NCI-H774 (cell line): ENCODE results near the gene PYCARD.
"Not testable (repeated sequence)": the region's sequence is repeated elsewhere in the genome, so short reads cannot be mapped to it uniquely, and the experiment has no call there.

Source experiments
- DNase-seq: peaks from one replicate; lab custom pipeline; 2025; lab: John Stamatoyannopoulos, UW

PYCARD gene

DNA sequence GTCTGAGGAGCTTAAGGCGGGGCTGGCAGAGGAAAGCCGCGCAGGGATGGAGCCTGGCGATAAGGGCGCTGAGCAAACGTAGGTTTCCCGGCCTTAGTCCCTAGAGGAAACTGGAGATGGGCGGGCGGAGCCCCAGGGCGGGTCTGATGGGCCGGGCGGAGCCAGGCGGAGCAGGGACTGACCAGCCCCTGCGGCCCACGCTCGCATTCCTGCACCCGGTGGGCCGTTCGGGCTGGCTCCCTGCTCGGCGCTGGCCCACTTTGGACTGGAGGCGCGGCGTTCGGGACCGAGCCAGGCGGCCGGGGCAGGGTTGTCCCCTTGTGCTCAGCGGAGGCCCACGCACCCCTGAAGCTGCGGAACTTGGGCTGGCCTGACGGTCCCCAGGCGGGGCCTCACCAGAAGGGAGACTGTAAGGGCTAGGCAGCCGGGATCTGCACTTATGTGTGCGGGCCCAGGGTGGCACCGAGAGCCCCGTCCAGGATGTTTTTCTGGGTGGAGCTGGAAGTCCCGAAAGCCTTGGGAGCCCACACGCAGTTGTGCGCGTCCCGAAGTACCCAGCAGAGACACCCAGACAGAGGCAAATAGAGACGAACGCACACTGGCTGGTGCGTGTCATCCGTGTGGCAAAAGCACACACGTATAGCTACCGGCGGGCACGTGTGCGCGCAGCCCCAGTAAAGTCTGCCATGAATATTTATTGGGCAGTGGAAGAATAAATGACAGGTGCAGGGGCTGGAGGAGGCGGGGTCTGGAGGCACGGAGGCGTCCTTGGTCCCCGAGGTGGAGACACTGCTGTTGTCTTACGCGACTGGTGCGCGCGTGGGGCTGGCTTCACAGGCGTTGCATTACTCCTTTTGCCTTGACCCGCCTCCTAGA lies 13.0 kb upstream of the PYCARD start:
- DNase-seq, result no peak

- DNase-seq, result no peak
Observed at GRCh38 chr16:31214708-31215286, 12.2 kb upstream of the PYCARD start.

DNA sequence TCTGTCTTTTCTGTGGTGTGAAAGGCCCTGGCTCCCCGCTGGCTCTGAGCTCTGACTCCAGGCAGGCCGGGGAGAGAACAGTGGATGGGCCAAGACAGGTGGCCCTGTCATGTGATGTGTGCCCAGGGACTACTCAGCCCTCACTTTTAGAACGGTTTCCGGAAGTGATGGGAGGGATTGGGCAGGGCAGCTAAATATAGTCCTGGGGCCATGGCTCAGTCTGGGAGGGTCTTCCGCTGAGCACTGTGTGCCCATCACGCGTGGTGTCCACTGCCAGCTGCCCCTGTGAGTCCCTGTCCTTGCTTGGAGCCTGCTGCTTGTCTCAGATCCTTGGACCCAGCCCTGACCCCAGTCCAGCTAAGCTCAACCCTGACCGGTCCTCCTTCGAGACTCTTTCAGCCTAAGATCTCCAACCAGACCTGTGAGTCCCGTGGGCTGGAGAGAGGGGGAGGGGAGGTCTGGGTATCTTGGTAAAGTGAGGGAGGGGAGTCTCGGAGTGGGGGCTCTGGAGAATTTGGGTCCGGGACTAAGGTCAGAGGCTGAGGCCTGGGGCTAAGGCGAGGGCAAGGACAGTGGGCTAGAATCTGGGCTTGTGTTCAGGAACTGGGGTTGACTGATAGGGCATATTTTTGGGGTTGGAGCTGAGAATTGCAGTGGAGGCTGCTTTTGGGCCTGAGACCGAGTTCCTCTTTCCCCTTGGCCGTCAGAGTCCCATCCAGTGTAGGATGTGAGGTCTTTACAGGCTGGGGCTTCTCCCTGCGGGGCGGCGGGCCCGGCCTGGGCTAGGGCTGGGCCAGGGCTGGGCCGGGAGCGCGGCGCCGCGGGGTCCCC lies 11.5 kb upstream of the PYCARD start, which contains the start of gene TRIM72:
TSS of gene TRIM72 (plus strand) at position 243 of the 831 bp plus-strand sequence. CDS start 620 bp downstream, outside the sequence.
- no peak for DNase-seq

GRCh38 chr16:31213342-31213741 lies 10.8 kb upstream of the PYCARD start:
- no peak for DNase-seq

DNA sequence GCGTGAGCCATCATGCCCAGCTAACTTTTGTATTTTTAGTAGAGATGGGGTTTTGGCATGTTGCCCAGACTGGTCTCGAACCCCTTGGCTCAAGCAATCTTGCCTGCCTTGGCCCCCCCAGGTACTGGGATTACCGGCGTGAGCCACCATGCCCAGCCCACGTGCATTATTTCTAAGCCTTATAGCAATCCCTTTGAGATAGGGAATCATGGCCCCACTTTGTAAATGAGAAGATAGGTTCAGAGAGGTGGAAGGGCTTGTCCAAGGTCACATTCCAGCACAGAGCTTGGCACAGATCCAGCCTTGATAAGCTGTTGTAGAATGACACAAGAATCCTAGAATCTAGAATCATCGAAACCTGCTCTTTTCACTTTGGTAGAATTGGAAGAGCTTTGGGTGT lies 4.2 kb upstream of the PYCARD start:
- no peak for DNase-seq

GRCh38 chr16:31204871-31205666 lies 2.5 kb upstream of the PYCARD start:
- no peak for DNase-seq

DNA sequence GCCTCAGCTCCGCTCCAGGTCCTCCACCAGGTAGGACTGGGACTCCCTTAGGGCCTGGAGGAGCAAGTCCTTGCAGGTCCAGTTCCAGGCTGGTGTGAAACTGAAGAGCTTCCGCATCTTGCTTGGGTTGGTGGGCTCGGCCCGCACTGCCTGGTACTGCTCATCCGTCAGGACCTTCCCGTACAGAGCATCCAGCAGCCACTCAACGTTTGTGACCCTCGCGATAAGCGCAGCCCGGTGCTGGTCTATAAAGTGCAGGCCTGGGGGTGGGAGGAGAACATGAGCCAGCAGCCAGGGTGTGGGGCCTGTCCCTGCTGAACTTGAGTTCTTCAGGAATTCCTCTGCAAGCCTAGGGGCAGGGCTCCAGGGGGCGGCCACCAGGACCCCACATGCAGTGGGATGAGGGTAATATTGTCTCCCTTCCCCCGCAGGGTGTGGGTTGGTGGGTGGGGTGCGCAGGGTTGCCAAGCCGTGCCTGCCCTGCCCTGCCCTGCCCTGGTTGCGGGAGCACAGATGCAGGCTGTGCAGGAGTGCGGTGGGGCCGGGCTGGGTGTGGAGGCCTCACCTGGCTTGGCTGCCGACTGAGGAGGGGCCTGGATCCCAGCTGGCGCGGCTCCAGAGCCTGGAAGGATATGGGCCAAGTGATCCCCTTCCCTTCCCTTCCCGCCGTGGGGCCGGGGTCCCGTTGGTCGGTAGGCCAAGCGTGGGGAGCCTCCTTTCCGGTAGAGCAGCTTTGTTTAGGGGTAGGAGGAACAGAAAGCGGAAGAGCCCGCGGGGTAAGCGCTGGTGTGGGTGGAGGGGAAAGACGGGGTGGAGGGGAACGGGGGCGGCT lies 762 bp downstream of the PYCARD start:
- no peak for DNase-seq

GRCh38 chr16:31200821-31201568 lies 1.6 kb downstream of the PYCARD start:
- no peak for DNase-seq

DNA sequence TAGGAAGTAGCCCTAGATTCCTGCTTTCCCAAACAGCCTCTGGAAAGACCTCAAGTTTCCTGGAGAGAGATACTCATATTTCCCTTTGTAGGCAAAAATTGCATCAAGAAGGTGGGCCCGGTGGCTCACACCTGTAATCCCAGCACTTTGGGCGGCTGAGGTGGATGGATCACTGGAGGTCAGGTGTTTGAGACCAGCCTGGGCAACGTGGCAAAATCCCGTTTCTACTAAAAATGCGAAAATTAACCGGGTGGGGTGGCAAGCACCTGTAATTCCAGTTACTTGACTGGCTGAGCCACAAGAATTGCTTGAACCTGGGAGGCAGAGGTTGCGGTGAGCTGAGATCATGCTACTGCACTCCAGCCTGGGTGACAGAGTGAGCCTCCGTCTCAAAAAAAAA lies 2.4 kb downstream of the PYCARD start:
- DNase-seq, result not testable (repeated sequence)

DNA sequence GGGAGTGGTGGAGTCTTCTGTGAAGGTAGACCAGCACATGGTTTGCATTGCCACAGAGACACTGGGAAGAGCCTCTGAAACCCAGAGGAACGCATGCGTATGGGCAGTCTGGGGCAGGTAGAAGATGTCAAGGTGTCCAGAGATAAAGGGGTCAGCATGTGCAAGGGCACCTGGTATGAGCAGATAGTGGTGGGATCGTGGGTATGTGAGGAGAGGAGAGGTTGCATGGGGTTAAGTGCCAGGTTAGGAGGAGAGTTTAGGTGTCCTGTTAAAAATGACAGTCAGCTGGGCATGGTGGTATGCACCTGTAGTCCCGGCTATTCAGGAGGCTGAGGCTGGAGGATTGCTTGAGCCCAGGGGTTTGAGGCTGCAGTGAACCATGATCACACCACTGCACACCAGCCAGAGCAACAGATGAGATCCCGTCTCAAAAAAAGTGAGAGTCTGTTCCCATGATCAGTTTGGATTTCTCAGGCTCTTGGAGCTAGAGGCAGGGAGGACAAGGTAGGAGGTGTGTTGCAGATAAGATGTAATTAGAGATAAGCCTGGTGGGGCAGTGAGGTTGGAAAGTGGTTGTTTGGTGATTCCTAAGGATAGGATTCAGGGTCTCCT lies 3.0 kb downstream of the PYCARD start:
- DNase-seq, result no peak

DNA sequence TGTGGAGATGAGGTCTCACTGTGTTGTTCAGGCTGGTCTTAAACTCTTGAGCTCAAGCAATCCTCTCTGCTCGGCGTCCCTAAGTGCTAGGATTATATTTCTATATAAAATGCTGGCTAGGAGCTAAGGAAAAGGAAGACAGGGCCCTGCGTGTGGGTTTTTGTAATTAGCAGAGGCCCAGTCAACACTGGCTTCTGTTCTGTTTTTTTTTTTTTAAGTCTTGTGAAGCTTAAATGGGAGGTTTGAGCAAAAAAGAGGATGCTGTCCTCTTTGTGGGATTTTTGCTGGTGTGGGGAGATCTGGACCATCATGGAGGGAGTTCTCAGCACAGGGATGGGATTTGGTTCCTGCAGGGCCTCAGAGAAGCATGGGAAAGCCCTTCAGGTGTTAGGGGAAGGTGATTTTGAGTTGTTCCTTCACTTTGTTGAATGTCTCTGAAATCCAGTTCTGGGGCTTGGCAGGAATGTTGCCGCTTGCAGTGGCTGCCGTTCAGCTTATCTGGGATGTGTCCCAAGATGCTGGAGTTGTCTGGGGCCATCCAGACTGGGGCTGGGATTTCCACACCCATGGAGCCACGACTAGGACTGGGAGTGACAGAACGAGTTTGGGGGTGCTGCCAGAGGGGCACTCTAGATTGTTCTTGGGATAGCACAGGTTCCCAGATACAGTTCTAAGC lies 4.2 kb downstream of the PYCARD start:
- DNase-seq, result no peak

DNA sequence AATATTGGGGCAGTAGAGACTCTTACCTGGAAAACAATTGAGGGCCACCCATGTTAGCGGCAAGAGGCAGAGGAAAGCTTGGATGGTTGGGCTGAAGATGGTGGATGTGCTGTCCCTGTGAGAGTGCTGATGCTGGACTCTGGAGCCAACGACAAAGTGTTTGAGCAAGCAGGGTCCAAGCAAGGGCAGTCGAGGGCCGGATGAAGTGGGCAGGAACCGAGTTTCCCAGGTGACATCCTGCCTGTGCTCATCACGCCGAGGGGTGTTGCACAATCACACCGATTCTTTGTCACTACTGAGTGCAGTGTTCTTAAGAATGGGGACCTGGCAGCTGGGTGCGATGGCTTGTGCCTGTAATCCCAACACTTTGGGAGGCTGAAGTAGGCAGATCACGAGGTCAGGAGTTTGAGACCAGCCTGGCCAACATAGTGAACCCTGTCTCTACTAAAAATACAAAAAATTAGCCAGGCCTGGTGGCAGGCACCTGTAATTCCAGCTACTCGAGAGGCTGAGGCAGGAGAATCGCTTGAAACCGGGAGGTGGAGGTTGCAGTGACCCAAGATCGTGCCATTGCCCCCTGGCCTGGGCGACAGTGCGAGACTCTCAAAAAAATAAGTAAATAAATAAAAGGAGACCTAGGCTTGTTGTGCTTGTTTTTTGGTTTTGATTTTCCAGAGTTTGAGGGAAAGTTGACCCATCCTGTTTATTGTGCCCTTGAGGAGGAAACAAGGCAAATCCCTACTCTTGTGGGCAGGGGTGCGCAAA lies 6.1 kb downstream of the PYCARD start:
- DNase-seq, result no peak

- not testable (repeated sequence) for DNase-seq
Observed at GRCh38 chr16:31195861-31196260, 6.7 kb downstream of the PYCARD start.

GRCh38 chr16:31194898-31195297 lies 7.7 kb downstream of the PYCARD start:
- DNase-seq, result no peak

DNA sequence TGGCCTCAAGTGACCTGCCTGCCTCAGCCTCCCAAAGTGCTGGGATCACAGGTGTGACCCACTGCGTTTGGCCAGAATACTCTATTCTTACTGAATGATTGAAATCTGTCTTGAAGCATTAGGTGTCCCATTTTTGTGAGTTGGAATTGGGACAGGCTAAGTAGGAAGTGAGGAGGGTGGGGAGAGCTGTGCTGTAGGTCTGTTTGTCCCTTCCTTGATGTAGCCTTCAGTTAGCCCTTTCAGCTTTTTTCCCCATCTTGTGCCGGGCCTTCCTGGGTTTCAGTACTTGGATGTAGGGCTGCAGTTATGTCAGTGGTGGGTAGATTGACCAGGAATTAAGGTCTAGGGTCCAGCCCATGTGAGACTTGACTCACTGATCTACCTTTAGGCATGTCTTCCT lies 8.7 kb downstream of the PYCARD start:
- DNase-seq, result no peak

DNA sequence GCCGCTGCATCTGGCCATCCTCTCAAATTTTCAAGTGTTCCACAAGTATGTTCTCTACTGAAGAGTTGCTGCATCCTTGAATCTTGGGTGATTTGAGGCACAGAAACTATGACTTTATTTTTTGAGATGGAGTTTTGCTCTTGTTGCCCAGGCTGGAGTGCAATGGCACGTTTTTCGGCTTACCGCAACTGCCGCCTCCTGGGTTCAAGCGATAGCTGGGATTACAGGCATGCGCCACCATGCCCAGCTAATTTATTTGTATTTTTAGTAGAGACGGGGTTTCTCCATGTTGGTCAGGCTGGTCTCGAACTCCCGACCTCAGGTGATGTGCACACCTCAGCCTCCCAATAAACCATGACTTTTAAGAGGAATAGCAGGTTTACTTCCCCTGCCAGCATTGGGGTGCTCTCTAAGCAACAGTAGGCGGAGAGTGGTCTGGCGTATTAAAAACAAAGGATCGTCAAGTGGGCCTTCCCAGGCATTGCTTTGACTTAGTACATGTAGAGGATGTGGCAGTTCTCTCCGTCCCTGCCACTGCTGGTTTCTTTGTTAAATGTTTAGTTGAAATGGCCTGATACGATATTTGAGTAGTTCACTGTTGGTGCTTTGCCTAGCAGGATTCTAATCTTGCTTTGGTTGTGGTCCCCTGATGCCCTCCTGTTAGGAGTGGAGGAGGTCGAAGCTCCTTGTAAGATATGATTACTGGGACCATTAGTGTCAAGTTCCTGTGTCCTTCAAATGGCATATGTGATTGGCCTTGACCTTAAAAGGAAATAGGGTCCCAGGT lies 9.5 kb downstream of the PYCARD start:
- DNase-seq, result no peak

DNA sequence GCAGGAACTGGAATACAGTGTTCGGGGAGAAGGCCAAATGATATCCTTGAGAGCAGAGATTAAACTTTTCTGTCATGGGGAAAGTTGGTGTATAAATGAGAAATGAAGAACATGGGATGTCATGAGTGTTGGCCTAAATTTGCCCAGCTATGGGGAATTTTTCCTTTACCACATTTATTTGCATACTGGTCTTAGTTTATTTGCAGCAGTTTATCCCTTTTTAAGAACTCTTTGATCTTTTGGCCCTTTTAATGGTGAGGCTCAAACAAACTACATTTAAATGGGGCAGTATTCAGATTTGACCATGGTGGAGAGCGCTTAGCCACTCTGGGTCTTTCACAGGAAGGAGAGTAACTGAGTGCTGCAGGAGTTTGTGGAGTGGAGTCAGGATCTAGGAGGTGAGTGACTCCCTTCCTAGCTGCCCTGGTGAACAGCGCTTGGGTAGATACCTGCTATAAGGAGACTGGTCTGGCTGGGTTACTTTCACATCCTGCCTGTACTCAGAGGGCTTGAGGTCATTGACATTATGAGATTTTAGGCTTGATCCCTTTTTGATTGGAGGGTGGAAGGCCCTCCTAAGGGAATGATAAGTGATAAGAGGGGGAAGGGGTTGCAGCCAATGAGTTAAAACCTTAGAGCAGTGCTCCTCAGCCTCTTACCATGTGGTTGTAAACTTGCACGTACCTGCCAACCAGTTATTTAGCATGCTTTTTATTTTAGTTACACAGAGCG lies 10.7 kb downstream of the PYCARD start:
- no peak for DNase-seq
